Subcutaneous adipose tissue (tissue), 4 donors: Measurements from ENCODE around the gene APOLD1. TPM values are rescaled to one million over a fixed set of nuclear protein-coding genes. Genes with fewer than 3 reads are reported as not detected.

Experiments used
- total RNA-seq, 4 donors: library from RNA; depleted of rRNA; stranded (reverse); fragments of >200 nt; gene quantifications; one replicate each; pipeline ENCODE4 v1.1.0, GENCODE V29; 2016
- TF ChIP-seq, protein P1 (sequence below): fragments of 450-650 bp; IDR thresholded peaks from one replicate; pipeline ENCODE4 v1.5.1; 2016; ENCODE audit warnings: low read depth, mild to moderate bottlenecking, control low read depth, antibody characterized with exemption, moderate library complexity

The APOLD1 gene
- total RNA-seq, 4 donors from 2014 or later: 57.3 to 281 (median 206) TPM

DNA sequence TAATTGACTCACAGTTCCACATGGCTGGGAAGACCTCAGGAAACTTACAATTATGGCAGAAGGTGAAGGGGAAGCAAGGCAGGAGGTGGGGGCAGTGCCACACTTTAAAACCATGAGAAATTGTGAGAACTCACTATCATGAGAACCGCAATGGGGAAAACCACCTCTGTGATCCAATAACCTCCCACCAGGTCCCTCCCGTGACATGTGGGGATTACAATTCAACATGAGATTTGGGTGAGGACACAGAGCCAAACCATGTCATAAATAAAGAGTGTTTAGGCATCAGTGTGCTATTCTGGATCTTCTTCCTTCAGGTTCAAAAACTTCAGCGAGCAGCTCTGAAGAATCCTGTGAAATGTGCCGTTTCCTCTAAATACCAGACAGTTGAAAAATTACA, 37.4 kb downstream of the APOLD1 start:
- TF ChIP-seq, protein P1, sequence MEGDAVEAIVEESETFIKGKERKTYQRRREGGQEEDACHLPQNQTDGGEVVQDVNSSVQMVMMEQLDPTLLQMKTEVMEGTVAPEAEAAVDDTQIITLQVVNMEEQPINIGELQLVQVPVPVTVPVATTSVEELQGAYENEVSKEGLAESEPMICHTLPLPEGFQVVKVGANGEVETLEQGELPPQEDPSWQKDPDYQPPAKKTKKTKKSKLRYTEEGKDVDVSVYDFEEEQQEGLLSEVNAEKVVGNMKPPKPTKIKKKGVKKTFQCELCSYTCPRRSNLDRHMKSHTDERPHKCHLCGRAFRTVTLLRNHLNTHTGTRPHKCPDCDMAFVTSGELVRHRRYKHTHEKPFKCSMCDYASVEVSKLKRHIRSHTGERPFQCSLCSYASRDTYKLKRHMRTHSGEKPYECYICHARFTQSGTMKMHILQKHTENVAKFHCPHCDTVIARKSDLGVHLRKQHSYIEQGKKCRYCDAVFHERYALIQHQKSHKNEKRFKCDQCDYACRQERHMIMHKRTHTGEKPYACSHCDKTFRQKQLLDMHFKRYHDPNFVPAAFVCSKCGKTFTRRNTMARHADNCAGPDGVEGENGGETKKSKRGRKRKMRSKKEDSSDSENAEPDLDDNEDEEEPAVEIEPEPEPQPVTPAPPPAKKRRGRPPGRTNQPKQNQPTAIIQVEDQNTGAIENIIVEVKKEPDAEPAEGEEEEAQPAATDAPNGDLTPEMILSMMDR: no peak

DNA sequence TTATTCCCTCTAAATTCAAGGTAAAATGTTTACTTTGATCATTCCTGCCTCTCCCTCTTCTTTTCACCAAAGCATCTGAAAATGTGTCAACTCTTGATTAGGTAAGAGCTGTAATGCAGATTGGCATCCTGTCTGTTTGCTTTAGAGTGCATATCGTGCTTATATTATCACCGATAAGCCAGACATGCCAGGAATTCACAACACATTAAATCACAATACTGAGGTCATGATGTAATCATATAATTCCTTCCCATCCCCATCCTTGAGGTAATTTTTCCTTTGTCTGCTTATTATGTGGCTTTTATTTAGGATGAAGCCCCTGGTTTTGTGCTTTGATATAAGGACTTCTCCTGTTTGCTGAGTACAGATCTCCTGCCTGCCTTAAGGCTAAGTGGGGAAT, 37.8 kb downstream of the APOLD1 start:
- TF ChIP-seq, protein P1: no peak

DNA sequence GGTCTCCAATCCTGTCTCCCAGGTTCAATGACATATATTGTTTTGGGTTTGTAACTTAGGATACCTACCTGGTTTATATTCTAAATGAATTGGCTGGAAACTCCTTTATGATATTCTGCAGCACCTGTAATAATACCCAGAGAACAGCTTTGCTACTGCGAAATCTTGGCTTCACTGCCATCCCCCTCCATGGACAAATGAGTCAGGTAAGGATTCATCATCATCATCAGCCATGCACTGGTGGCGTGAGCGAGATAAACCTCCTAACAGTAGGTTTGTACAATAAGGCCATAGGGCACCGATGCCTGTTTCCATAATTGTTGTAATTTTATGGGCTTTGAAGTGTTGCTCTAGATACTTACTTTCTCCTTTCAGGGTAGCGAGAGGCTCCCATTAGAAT, 38.4 kb downstream of the APOLD1 start:
- TF ChIP-seq, protein P1: no peak

DNA sequence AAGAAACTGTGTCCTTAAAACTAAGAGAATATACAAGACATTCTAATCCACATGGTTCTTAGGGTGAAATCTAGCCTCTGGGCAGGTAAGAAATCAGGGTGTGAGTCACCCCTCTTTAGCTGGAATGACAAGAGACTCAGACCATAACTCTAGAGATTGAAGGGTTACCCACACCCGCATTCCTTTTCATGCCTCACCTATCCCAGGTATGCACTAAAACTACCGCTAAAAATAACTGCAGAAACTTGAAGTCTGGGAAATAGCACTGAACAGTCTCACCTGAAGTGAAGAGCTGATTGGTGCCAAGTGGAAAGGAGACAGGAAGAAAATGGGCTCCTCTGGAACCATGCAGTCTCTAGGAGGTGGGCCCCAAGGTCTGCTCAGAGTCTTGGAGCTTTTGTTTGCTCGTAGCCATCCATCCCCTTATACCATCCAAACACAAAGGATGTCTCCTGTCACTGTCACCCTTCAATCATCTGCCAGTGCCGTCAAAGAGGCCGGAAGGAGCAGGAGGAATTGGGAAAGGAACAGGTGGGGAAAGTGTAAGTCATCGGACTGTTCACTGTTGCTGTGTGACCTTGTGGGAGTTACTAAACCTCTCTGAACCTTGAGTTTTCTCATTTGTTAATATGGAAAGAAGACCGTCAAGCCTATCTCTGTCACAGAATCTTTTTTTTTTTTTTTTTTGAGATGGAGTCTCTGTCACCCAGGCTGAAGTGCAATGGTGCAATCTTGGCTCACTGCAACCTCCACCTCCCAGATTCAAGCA, 50.1 kb downstream of the APOLD1 start:
- TF ChIP-seq, protein P1: no peak

DNA sequence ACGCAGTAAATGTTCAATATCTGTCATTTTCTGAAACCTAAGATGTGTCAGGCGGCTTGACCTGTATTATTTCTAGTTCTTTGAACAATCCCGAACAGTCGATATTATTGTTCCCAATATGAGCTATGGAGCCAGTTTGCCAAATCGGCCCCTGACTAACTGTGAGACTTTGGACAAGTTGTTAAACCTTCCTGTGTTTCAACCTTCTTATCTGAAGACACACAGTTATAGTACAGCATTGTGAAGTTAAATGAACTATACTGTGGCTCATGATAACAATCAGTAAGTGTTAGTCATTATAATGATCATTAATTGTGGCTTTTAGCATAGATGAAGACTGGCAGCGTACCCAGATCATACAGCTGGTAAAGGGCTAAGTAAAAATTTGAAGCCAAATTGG, 51.1 kb downstream of the APOLD1 start:
- TF ChIP-seq, protein P1: no peak

DNA sequence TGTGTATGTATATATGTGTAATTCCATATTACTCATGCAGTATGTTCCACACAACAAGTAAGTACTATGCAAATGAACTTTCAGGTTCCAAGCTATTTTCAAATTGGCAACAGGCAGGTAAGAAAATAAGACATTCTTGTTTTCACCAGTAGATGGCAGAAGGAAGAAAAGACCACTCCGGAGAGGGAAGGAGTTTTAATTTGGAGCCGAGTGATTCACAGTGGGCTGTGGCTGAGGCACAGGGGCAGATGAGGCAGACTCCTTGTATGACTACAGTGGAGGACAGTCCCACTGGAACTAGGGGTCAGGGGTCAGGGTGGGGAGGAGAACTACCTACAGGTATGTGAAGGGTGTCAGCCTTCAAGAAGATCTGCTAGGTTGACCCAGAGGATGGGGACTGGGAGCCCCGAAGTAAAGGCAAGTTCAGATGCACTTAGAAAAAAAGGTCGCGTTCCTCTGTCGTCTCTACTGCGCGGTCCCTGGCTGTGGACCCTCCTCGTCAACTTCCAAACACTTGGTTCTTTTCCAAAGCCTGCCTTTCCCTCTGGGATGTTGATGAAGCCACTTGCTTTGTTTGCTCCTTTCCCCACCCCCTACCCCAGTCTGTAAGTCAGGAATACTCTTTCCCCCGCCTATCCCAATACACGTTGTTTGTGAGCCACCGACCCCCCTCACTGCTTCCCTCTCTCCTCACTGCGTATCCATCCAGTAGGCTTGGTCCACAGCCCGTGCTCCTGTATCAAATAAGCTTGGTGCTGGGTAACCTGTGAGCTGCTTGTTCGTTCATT, 51.8 kb downstream of the APOLD1 start:
- TF ChIP-seq, protein P1: no peak

DNA sequence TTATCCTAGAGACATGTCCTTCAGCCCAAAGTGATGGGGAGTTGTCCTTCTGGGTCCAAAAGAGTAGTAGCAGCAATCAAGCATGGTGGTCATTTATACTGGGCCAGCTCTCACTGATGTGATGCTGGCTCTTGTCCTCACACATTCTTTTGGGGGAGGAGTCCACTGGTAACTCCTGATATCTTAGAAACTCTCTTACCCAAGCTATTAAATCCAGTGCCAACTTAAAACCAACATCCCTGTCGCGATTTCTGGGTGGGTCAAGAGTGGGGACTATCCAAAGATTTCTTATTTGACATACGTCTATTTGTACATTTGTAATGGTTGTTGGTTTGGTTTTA, 52.3 kb downstream of the APOLD1 start:
- TF ChIP-seq, protein P1: no peak
